Left renal cortex interstitium (tissue), 4 donors: ENCODE data around the gene PSMD5. TPM values are rescaled to one million over a fixed set of nuclear protein-coding genes. Genes with fewer than 3 reads are reported as not detected.

Source experiments
- DNase-seq, 4 donors: peaks; one replicate each; pipeline ENCODE4 v3.0.0-alpha.2; 2013; ENCODE audit warnings: low read depth in 4 of 4, low spot score in 2 of 4, missing footprints in 1 of 4
- polyA plus RNA-seq, 4 donors: library from polyadenylated mRNA; unstranded; fragments of 120-200 nt; gene quantifications; one replicate each; pipeline ENCODE4 v1.2.1, GENCODE V29; 2013; ENCODE audit not compliant: insufficient read length in 4 of 4

PSMD5 gene
- polyA plus RNA-seq, 4 donors: 27.9 to 39.0 (median 31.1) TPM

DNA sequence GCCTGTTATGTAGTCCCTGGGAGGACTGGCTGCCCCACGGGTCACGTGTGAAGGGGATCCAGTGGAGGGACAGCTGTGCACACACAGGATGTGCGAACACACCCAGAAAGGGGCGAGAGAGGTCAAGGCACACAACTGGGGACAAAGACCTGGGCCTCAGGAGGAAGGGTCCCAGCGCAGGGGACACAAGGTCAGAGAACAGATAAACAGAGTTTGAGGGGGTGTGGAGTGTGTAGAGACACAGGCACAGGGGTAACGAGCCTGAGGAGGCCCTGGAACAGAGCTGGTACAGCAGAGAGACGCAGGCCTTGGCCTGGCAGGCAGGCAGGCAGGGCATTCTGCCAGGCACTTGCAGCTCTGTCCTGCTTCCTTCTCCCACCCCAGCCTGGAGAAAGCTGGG, 14.8 kb upstream of the PSMD5 start:
- no peak for DNase-seq

- DNase-seq: no peak
Measured at GRCh38 chr9:120856700-120857099, 14.0 kb upstream of the PSMD5 start.

DNA sequence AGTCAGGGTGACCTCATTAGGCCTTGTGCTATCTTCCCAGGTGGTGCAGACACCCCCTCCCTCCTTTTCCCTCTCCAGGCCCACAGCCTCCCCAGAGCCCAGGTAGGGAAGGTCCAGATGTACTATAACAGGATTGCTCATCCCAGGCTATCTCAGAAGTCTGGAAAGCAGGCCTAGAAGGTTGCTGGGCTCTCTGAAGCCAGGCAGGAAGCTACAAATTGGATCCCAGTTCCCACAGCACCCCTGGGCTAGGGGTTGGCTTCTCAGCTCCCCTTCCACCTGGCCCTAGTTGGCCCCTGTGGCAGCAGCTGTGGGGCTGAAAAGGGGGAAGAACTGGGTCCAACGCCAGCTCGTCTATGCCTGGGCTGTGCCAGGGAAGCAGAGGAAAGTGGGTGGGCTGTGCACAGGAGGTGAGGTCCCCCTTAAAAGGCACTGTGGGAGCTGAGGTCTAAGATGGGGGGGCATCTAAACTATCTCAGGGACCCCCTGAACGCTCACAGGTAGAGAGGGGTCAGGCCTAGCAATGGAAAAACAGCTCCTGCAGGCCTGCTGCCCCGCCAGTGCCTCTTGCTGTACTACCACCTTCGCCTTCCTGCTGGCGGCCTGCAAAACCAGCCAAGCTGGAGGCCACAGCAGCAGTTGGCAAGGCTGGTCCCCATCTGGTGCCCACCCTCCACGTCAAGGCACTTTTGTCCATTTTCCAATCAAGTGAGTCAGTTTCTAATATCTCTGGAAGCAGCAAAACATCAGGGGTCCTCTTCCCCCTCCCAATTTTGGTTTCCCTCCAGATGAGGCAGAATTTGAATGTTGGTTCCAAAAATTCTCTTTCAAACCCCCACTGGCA, 13.3 kb upstream of the PSMD5 start:
- DNase-seq: no peak

- DNase-seq: no peak
Measured at GRCh38 chr9:120854596-120855327, 12.0 kb upstream of the PSMD5 start.

GRCh38 chr9:120853198-120853597, 10.5 kb upstream of the PSMD5 start:
- no peak for DNase-seq

- DNase-seq: no peak
Measured at GRCh38 chr9:120852240-120853010, 9.7 kb upstream of the PSMD5 start.

- no peak for DNase-seq
Measured at GRCh38 chr9:120851449-120851848, 8.7 kb upstream of the PSMD5 start.

GRCh38 chr9:120850315-120850714, 7.6 kb upstream of the PSMD5 start:
- DNase-seq: no peak

GRCh38 chr9:120846906-120847305, 4.2 kb upstream of the PSMD5 start:
- no peak for DNase-seq

- DNase-seq: no peak
Measured at GRCh38 chr9:120846251-120846889, 3.6 kb upstream of the PSMD5 start.

DNA sequence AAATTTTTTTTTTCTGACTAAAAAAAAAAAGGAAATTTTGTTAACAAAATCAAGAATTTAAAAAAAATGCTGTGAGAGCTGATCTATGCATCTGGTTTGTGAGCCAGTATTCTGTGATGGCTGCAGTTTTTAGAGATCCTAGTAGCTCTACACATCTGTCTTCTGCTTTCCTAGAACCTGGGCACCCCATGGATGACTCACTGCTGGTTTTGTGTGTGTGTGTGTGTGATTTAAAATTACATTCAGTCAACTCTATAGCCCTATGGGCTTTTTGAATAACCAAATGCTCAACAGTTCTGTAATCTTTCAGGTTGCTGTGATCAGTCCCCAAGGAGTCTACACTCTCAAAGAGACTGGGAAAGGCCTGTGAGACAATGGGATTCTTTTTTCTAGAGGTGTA, 2.5 kb upstream of the PSMD5 start:
- DNase-seq: no peak

DNA sequence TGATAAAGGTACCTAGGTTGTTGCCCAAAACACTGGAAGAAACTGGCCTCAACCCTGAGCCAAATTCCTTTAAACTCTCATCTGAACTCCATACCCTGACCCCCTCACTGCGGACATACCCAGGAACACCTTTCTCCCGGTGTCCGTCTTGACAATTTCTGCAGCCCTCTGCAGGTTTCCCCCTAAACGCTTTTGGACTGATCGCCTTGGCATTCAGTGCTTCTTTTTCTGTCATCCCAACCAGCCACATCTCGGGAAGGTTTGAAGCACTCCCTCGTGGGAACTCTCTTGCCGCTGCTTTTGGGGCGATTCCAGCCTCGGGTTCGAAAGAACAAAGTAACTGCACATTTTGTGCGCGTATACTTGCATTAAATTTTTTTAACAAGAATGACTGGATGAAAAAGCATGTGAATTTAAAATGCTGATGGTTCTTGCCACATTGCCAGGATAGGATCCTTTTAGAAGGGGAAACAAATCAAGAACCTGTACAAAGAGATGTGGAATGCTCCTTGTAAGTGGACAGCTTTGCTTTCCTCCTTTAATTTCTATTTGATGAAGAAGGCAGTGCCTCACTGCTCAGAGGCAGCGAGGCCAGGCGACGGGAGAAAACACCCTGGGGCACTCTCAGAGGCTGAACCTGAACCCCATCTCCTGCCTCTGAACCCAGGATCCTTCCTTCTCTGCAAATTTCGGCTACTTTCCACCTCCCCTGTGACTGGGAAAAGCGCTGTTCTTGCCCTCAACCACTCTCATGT, 615 bp downstream of the PSMD5 start:
- DNase-seq: peak in 1 of 4 donors; percentile 24

DNA sequence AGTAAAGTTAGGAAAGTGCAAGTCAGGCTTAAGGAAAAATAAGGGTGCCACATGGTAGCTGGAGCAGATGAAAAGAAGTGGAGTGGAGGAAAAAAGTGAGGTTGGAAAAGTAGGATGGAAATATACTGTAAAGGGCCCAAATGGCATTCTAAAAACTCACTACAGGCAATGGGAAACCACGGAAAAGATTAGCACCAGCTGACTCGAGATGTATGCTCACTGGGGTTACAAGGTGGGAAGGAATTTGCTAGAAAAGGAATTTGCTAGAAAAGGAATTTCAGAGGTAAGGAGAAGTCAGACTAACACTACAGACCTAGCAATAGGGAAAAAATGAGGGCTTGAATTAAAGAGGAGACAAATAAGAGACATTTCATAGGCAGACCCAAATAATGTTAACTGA, 3.6 kb downstream of the PSMD5 start:
- no peak for DNase-seq

DNA sequence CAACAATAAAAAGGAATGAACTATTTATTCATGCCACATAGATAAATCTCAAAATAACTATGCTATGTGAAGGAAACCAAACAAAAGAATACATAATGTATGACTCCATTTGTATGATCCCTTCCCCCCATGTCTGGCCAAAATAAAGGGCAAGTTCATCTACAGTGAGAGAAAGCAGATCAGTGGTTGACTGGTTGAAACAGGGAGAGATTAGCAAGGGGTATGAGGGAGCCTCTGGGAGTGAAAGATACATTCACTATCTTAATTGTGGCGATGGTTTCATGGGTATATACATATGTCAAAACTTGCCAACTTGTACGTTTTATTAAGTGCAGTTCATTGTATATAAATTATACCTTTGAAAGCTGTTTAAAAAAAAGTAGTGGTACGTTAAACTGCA, 4.8 kb downstream of the PSMD5 start:
- DNase-seq: no peak

GRCh38 chr9:120833325-120833724, 9.4 kb downstream of the PSMD5 start:
- no peak for DNase-seq

DNA sequence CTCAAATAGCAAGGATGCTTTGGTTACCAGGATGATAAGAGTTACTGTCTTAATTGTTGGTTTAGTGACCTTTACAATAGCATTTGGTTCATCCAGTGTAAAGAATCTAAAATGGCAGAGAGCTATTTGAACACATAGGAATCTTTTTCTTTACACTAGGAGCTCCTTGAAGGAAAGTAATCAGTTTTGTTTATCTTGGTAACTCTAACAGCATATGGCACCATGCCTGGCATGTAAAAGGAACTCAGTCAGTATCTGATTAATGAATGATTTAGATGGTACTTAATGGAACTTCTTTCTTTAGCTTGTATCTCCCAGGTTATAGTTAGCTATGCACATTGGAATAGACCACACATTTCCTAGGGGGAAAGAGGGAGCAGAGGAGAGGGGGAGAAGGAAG, 9.9 kb downstream of the PSMD5 start:
- DNase-seq: no peak

GRCh38 chr9:120830865-120831264, 11.9 kb downstream of the PSMD5 start:
- no peak for DNase-seq

GRCh38 chr9:120830151-120830550, 12.6 kb downstream of the PSMD5 start:
- no peak for DNase-seq

- DNase-seq: no peak
Measured at GRCh38 chr9:120829650-120830049, 13.1 kb downstream of the PSMD5 start.

- no peak for DNase-seq
Measured at GRCh38 chr9:120820095-120820494, 22.6 kb downstream of the PSMD5 start.
